HG03196 (cell line): ENCODE measurements around the gene KAZN.
"Not testable (repeated sequence)": the region's sequence is repeated elsewhere in the genome, so short reads cannot be mapped to it uniquely, and the experiment has no call there.

Experiments
- ATAC-seq: cut with Tn5 transposase; IDR thresholded peaks from one replicate; pipeline ENCODE4 v1.9.1; 2021; ENCODE audit not compliant: unreplicated experiment

Gene KAZN

GRCh38 chr1:15018767-15019166 is 420.3 kb downstream of the KAZN start:
- ATAC-seq, result no peak

GRCh38 chr1:15020943-15021745 is 422.7 kb downstream of the KAZN start:
- ATAC-seq, result no peak

GRCh38 chr1:15022048-15022447 is 423.6 kb downstream of the KAZN start:
- no peak for ATAC-seq

GRCh38 chr1:15023205-15023604 is 424.7 kb downstream of the KAZN start:
- no peak for ATAC-seq

GRCh38 chr1:15023976-15024375 is 425.5 kb downstream of the KAZN start:
- no peak for ATAC-seq

- no peak for ATAC-seq
These were observed 427.6 kb downstream of the KAZN start for GRCh38 chr1:15026117-15026489.

GRCh38 chr1:15027515-15027986 is 429.1 kb downstream of the KAZN start:
- no peak for ATAC-seq

- no peak for ATAC-seq
These were observed 429.6 kb downstream of the KAZN start for GRCh38 chr1:15028102-15028501.

GRCh38 chr1:15028616-15029015 is 430.1 kb downstream of the KAZN start:
- no peak for ATAC-seq

GRCh38 chr1:15029036-15029435 is 430.6 kb downstream of the KAZN start:
- ATAC-seq, result no peak

- ATAC-seq, result no peak
These were observed 431.3 kb downstream of the KAZN start for GRCh38 chr1:15029786-15030185.

- ATAC-seq, result no peak
These were observed 432.9 kb downstream of the KAZN start for GRCh38 chr1:15031251-15031933.

- ATAC-seq, result no peak
These were observed 434.8 kb downstream of the KAZN start for GRCh38 chr1:15033264-15033663.

GRCh38 chr1:15034656-15035055 is 436.2 kb downstream of the KAZN start:
- ATAC-seq, result no peak

GRCh38 chr1:15035236-15035635 is 436.8 kb downstream of the KAZN start:
- ATAC-seq, result no peak

GRCh38 chr1:15036101-15036500 is 437.6 kb downstream of the KAZN start:
- no peak for ATAC-seq

GRCh38 chr1:15038232-15039016 is 439.9 kb downstream of the KAZN start:
- no peak for ATAC-seq

GRCh38 chr1:15039017-15039648 is 440.6 kb downstream of the KAZN start:
- no peak for ATAC-seq

- ATAC-seq, result no peak
These were observed 441.4 kb downstream of the KAZN start for GRCh38 chr1:15039901-15040300.

GRCh38 chr1:15040685-15041084 is 442.2 kb downstream of the KAZN start:
- not testable (repeated sequence) for ATAC-seq

- no peak for ATAC-seq
These were observed 444.4 kb downstream of the KAZN start for GRCh38 chr1:15042866-15043265.
